GM12878 (cell line): ENCODE measurements around the gene PPP2R5C. TPM values are rescaled to one million over a fixed set of nuclear protein-coding genes. Genes with fewer than 3 reads are reported as not detected.

Experiments used
- ATAC-seq: fragments of 200-7000 bp; cut with Tn5 transposase; 3 replicates; pipeline ENCODE4 v1.9.1; 2020; ENCODE audit warnings: mild to moderate bottlenecking, moderate library complexity
- BruUV-seq: library from RNA; stranded (reverse); fragments of 400-500 nt; replicated peaks from 2 replicates; lab custom pipeline; 2021; lab: Mats Ljungman, UMichigan
- CTCF ChIA-PET: fragments of 300-600 bp; sonication (Branson Sonifier 250); formaldehyde crosslinking; extraction: SDS; loops from one replicate; lab custom pipeline; 2021; ENCODE audit warnings: inconsistent platforms; lab: Yijun Ruan, JAX
- POLR2A ChIA-PET: fragments of 350-600 bp; formaldehyde crosslinking; extraction: SDS; loops from one replicate; lab custom pipeline; 2021; ENCODE audit warnings: inconsistent platforms; lab: Charles Lee
- RAD21 ChIA-PET: fragments of 300-600 bp; sonication (Branson Sonifier 250); formaldehyde crosslinking; loops from one replicate; lab custom pipeline; 2023; ENCODE audit warnings: antibody characterized with exemption; ENCODE audit not compliant: unreplicated experiment; lab: Charles Lee
- SMC1A ChIA-PET: fragments of 300-600 bp; sonication (Branson Sonifier 250); formaldehyde crosslinking; loops from one replicate; lab custom pipeline; 2023; ENCODE audit not compliant: unreplicated experiment, uncharacterized antibody; lab: Charles Lee
- DNase-seq: peaks from one replicate; pipeline ENCODE4 v3.0.0-alpha.2; 2011; ENCODE audit warnings: low read depth, low spot score
- FAIRE-seq: peaks from 3 replicates; lab custom pipeline; 2011; peaks lifted over from hg19 to GRCh38; lab: Jason Lieb, UNC
- H2AFZ ChIP-seq: 2 replicates; pipeline ENCODE4 v1.6.0; 2011; ENCODE audit warnings: low read depth, low read length, control low read depth; ENCODE audit not compliant: control insufficient read depth
- H3K27ac ChIP-seq: 2 replicates; pipeline ENCODE4 v1.5.1; 2011; ENCODE audit warnings: control low read depth; ENCODE audit not compliant: control insufficient read depth, insufficient read depth
- H3K27me3 ChIP-seq, 2 experiments: replicated peaks in 1 of 2; 2 replicates each; pipeline versions ENCODE4 v1.6.0 to v1.6.1; 2011; ENCODE audit warnings: low read length in 1 of 2; ENCODE audit not compliant: control insufficient read depth in 2 of 2, insufficient read depth in 2 of 2
- H3K36me3 ChIP-seq, 2 experiments: 2 replicates each; pipeline ENCODE4 v1.5.1; 2011; ENCODE audit warnings: low read length in 1 of 2; ENCODE audit not compliant: control insufficient read depth in 2 of 2, insufficient read depth in 2 of 2
- H3K4me1 ChIP-seq: 2 replicates; pipeline ENCODE4 v1.6.1; 2011; ENCODE audit warnings: mild to moderate bottlenecking, low read length, moderate library complexity, mixed read lengths; ENCODE audit not compliant: control insufficient read depth, insufficient read depth
- H3K4me2 ChIP-seq: 2 replicates; pipeline ENCODE4 v1.6.0; 2011; ENCODE audit warnings: control low read depth; ENCODE audit not compliant: control insufficient read depth, insufficient read depth
- H3K4me3 ChIP-seq: fragments of 200-600 bp; sonication (generic); 2 replicates; pipeline ENCODE4 v1.5.1; 2016
- H3K79me2 ChIP-seq: 2 replicates; pipeline ENCODE4 v1.6.0; 2011; ENCODE audit warnings: low read length; ENCODE audit not compliant: control insufficient read depth, insufficient read depth
- H3K9ac ChIP-seq: 2 replicates; pipeline ENCODE4 v1.8.0; 2011; ENCODE audit warnings: low read length, control low read depth, mixed read lengths; ENCODE audit not compliant: control insufficient read depth, insufficient read depth
- H3K9me3 ChIP-seq: replicated peaks from 3 replicates; pipeline ENCODE4 v1.5.1; 2011; ENCODE audit warnings: mild to moderate bottlenecking, low read length; ENCODE audit not compliant: control insufficient read depth, insufficient read depth
- H4K20me1 ChIP-seq: 2 replicates; pipeline ENCODE4 v1.6.0; 2011; ENCODE audit not compliant: control insufficient read depth, insufficient read depth
- BCL11A ChIP-seq: IDR thresholded peaks from 2 replicates; pipeline ENCODE4 v1.6.1; 2011; ENCODE audit warnings: low read depth, low read length
- BRCA1 ChIP-seq: IDR thresholded peaks from 2 replicates; pipeline ENCODE4 v1.6.1; 2011; ENCODE audit warnings: low read depth, low read length, improper control_type of control experiment
- CHD4 ChIP-seq: fragments of 200-600 bp; sonication (generic); IDR thresholded peaks from 2 replicates; pipeline ENCODE4 v1.6.1; 2016; ENCODE audit warnings: mild to moderate bottlenecking
- EP300 ChIP-seq, 2 experiments: fragments of 150-350 bp in 1 of 2; IDR thresholded peaks; 2 replicates each; pipeline ENCODE4 v1.6.1; 2011 to 2012; ENCODE audit warnings: low read depth in 2 of 2, low read length in 2 of 2, borderline replicate concordance in 1 of 2, improper control_type of control experiment in 1 of 2, inconsistent platforms in 1 of 2; ENCODE audit not compliant: control insufficient read depth in 1 of 2
- EZH2 ChIP-seq: IDR thresholded peaks from 2 replicates; pipeline ENCODE4 v1.6.1; 2012; ENCODE audit warnings: low read depth, mild to moderate bottlenecking, control low read depth, inconsistent platforms, low read length, borderline replicate concordance; ENCODE audit not compliant: control insufficient read depth
- KAT2A ChIP-seq: conservative IDR thresholded peaks from 2 replicates; pipeline ENCODE4 v1.6.1; 2011; ENCODE audit warnings: low read depth, low read length; ENCODE audit not compliant: control insufficient read depth
- SREBF2 ChIP-seq: IDR thresholded peaks from 2 replicates; pipeline ENCODE4 v1.6.1; 2012; ENCODE audit warnings: mild to moderate bottlenecking, low read length
- ZNF207 ChIP-seq: fragments of 450-650 bp; IDR thresholded peaks from 2 replicates; pipeline ENCODE4 v1.6.1; 2014; ENCODE audit warnings: antibody characterized with exemption, mild to moderate bottlenecking, borderline replicate concordance
- WGBS: methylation state at CpG from one replicate; pipeline ENCODE4 v1.1.6; 2016; ENCODE audit warnings: low lambda C conversion rate; ENCODE audit not compliant: insufficient replicate concordance, insufficient coverage; ENCODE audit errors: missing lambda C conversion rate; 5-methylcytosine and 5-hydroxymethylcytosine counted together
- in situ Hi-C: fragments of 300-500 bp; cut with MboI; formaldehyde crosslinking; loops from 9 replicates; pipeline ENCODE4 v1.14.3; 2018; ENCODE audit warnings: mixed read lengths
- intact Hi-C: fragments of 100-400 bp; cut with micrococcal nuclease; formaldehyde crosslinking; loops from one replicate; pipeline ENCODE4 v1.14.2; 2022; ENCODE audit not compliant: unreplicated experiment
- polyA plus RNA-seq, 11 experiments: library from polyadenylated mRNA; depleted of rRNA in 4 of 11; unstranded in 6 of 11; stranded (reverse) in 5 of 11; fragments of >200 nt; fragmentation: Nextera tagmentation in 4 of 11; fragmentation: Illumina TruSeq in 1 of 11; extraction: Ambion mirVana in 4 of 11; extraction: Trizol in 1 of 11; gene quantifications; 1 replicate in 1 of 11; 2 replicates in 10 of 11; pipeline versions ENCODE4 v1.2.1 to v1.2.3, GENCODE V29; 2011 to 2016; ENCODE audit warnings: inconsistent platforms in 2 of 11, missing spikeins in 2 of 11, low read depth in 1 of 11
- total RNA-seq, 4 experiments: library from RNA; depleted of rRNA in 3 of 4; stranded (reverse); fragments of >200 nt in 3 of 4; fragmentation: Illumina TruSeq in 1 of 4; extraction: Trizol in 1 of 4; gene quantifications; 2 replicates each; pipeline versions ENCODE4 v1.2.1 to v1.2.3, GENCODE V29; 2013 to 2021
- TF ChIP-seq, protein P1 (sequence below): IDR thresholded peaks from 2 replicates; pipeline ENCODE4 v1.6.1; 2011; ENCODE audit warnings: low read depth, low read length, improper control_type of control experiment, borderline replicate concordance

The PPP2R5C gene
- total and polyA plus RNA-seq, 10 of the 15 experiments (the other 5 are each of a cell fraction or from before 2014, with no cell fraction given) = 106 to 199 (median 144) TPM

DNA sequence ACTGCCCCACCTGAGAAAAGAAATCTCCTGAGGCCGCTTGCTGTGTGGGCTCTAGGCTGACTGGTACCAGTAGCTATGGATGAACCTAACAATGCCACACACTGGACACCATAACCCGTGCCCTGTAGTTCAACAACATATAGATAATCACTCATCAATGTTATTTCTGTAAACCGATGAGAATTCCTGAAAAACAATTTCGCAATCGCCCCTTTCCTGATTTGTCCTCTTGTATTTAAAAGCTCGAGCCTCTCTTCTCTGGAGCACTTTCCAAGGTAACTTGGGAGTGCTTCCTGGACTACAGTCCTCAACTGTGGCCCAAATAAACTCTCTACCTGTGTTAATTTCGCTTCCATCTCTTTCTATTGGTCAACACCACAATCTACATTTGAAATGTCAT lies 26.1 kb upstream of the PPP2R5C start:
- in situ Hi-C loops (no loop called here), intact Hi-C loops (no loop called here)
- no TSS peak for BruUV-seq
- Histone ChIP-seq H3K27ac (no peak overlapping the region), H4K20me1 (no peaks in the 10 kb centered on the region), H2AFZ (no peak overlapping the region), H3K36me3 (no peaks in the 10 kb centered on the region), H3K27me3 (no peaks in the 10 kb centered on the region), H3K9ac (no peak overlapping the region), H3K4me1 (peaks cover 13% of the 10 kb centered on the region), H3K4me2 (no peak overlapping the region), H3K4me3 (no peak overlapping the region), H3K79me2 (no peaks in the 10 kb centered on the region), H3K9me3 (peaks cover 3% of the 10 kb centered on the region; the same call in 1 of the 3 replicates)
- RAD21 ChIA-PET = interaction anchor here (1.1 kb wide), 1 partner anchor 28 kb away, joined by 3 read pairs; no protein-coding TSS in a partner anchor
- no peak for TF ChIP-seq KAT2A
- no peak for TF ChIP-seq ZNF207
- TF ChIP-seq EP300 (IDR thresholded peaks at IDR 0.05; ENCODE audit: borderline replicate concordance in 1 of 2, control insufficient read depth in 1 of 2, low read depth in 2 of 2, low read length in 2 of 2) = no peak
- no peak for TF ChIP-seq BCL11A
- no peak for TF ChIP-seq EZH2
- no peak for TF ChIP-seq BRCA1
- TF ChIP-seq CHD4 = no peak
- TF ChIP-seq, protein P1, sequence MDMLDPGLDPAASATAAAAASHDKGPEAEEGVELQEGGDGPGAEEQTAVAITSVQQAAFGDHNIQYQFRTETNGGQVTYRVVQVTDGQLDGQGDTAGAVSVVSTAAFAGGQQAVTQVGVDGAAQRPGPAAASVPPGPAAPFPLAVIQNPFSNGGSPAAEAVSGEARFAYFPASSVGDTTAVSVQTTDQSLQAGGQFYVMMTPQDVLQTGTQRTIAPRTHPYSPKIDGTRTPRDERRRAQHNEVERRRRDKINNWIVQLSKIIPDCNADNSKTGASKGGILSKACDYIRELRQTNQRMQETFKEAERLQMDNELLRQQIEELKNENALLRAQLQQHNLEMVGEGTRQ = no peak
- no peak for TF ChIP-seq SREBF2
- ATAC-seq (no peak), DNase-seq (no peak), FAIRE-seq (no peak)
- CTCF ChIA-PET = no interaction called here
- 59% methylated on average over 7 of the region's 7 CpGs for WGBS
- SMC1A ChIA-PET = no interaction called here
- POLR2A ChIA-PET = no interaction called here
